ENCODE results near the gene AEBP1. TPM values are rescaled to one million over a fixed set of nuclear protein-coding genes. Genes with fewer than 3 reads are reported as not detected.

AEBP1 gene
- total and polyA plus RNA-seq, 2 donors (not counting 1 experiment from before 2014, with no cell fraction given) = 44.4 to 133 TPM

- H2AFZ ChIP-seq (ENCODE audit: low read length) = no peak overlapping the region
- TF ChIP-seq EZH2 (IDR thresholded peaks at IDR 0.05; ENCODE audit: low read length, missing control alignments) (no peak), CTCF (conservative IDR thresholded peaks at IDR 0.05 in 1 of 2, IDR thresholded peaks at IDR 0.05 in 1 of 2; ENCODE audit: low read depth in 1 of 2, low read length in 2 of 2) (no peak)
- no peak overlapping the region for H3K4me2 ChIP-seq (ENCODE audit: extremely low read depth, insufficient read depth, low read length)
- no peaks in the 10 kb centered on the region for H3K27me3 ChIP-seq (ENCODE audit: control insufficient read depth, insufficient read depth, low read length)
- H3K4me3 ChIP-seq (replicated peaks in 1 of 4; ENCODE audit: control extremely low read depth in 1 of 4, insufficient read depth in 1 of 4, low read depth in 3 of 4, low read length in 4 of 4) = no peak overlapping the region
- no peak overlapping the region for H3K27ac ChIP-seq (ENCODE audit: insufficient read depth, low read length)
- no peaks in the 10 kb centered on the region for H3K9me3 ChIP-seq (ENCODE audit: control insufficient read depth, insufficient read depth, low read depth, low read length)
- H3K79me2 ChIP-seq (ENCODE audit: control insufficient read depth, insufficient read depth, low read length) = peaks cover 6% of the 10 kb centered on the region
- peaks cover 12% of the 10 kb centered on the region for H3K4me1 ChIP-seq (ENCODE audit: control insufficient read depth, extremely low read depth, insufficient read depth, low read length)
- peaks cover 11% of the 10 kb centered on the region for H3K36me3 ChIP-seq (ENCODE audit: control insufficient read depth, insufficient read depth, low read length)
- H3K9ac ChIP-seq (ENCODE audit: insufficient read depth, low read length) = no peak overlapping the region
- H4K20me1 ChIP-seq (ENCODE audit: control insufficient read depth, extremely low read depth, insufficient read depth, low read length) = no peaks in the 10 kb centered on the region
- DNase-seq (ENCODE audit: low read depth in 2 of 2) = no peak
These were observed 20.3 kb upstream of the AEBP1 start for GRCh38 chr7:44083796-44084195.

GRCh38 chr7:44084701-44085100 lies 19.4 kb upstream of the AEBP1 start:
- Histone ChIP-seq H3K36me3 (ENCODE audit: control insufficient read depth, insufficient read depth, low read length) (peaks cover 3% of the 10 kb centered on the region), H3K9ac (ENCODE audit: insufficient read depth, low read length) (no peak overlapping the region), H3K4me1 (ENCODE audit: control insufficient read depth, extremely low read depth, insufficient read depth, low read length) (peaks cover 14% of the 10 kb centered on the region), H3K79me2 (ENCODE audit: control insufficient read depth, insufficient read depth, low read length) (peaks cover 6% of the 10 kb centered on the region), H3K4me2 (ENCODE audit: extremely low read depth, insufficient read depth, low read length) (no peak overlapping the region), H3K9me3 (ENCODE audit: control insufficient read depth, insufficient read depth, low read depth, low read length) (no peaks in the 10 kb centered on the region), H4K20me1 (ENCODE audit: control insufficient read depth, extremely low read depth, insufficient read depth, low read length) (no peaks in the 10 kb centered on the region), H2AFZ (ENCODE audit: low read length) (no peak overlapping the region), H3K27me3 (ENCODE audit: control insufficient read depth, insufficient read depth, low read length) (no peaks in the 10 kb centered on the region), H3K4me3 (replicated peaks in 1 of 4; ENCODE audit: control extremely low read depth in 1 of 4, insufficient read depth in 1 of 4, low read depth in 3 of 4, low read length in 4 of 4) (no peak overlapping the region), H3K27ac (ENCODE audit: insufficient read depth, low read length) (no peak overlapping the region)
- TF ChIP-seq EZH2 (IDR thresholded peaks at IDR 0.05; ENCODE audit: low read length, missing control alignments) (no peak), CTCF (conservative IDR thresholded peaks at IDR 0.05 in 1 of 2, IDR thresholded peaks at IDR 0.05 in 1 of 2; ENCODE audit: low read depth in 1 of 2, low read length in 2 of 2) (no peak)
- DNase-seq (ENCODE audit: low read depth in 2 of 2) = peak in 1 of 2 donors; percentile 52

- Histone ChIP-seq H4K20me1 (ENCODE audit: control insufficient read depth, extremely low read depth, insufficient read depth, low read length) (no peaks in the 10 kb centered on the region), H2AFZ (ENCODE audit: low read length) (no peak overlapping the region), H3K9me3 (ENCODE audit: control insufficient read depth, insufficient read depth, low read depth, low read length) (no peaks in the 10 kb centered on the region), H3K4me1 (ENCODE audit: control insufficient read depth, extremely low read depth, insufficient read depth, low read length) (peaks cover 14% of the 10 kb centered on the region), H3K9ac (ENCODE audit: insufficient read depth, low read length) (no peak overlapping the region), H3K27ac (ENCODE audit: insufficient read depth, low read length) (peak overlapping the region; percentile 35), H3K27me3 (ENCODE audit: control insufficient read depth, insufficient read depth, low read length) (no peaks in the 10 kb centered on the region), H3K36me3 (ENCODE audit: control insufficient read depth, insufficient read depth, low read length) (no peaks in the 10 kb centered on the region), H3K4me3 (replicated peaks in 1 of 4; ENCODE audit: control extremely low read depth in 1 of 4, insufficient read depth in 1 of 4, low read depth in 3 of 4, low read length in 4 of 4) (no peak overlapping the region), H3K79me2 (ENCODE audit: control insufficient read depth, insufficient read depth, low read length) (peaks cover 6% of the 10 kb centered on the region), H3K4me2 (ENCODE audit: extremely low read depth, insufficient read depth, low read length) (no peak overlapping the region)
- peak in 1 of 2 donors; percentile 6 for TF ChIP-seq CTCF (conservative IDR thresholded peaks at IDR 0.05 in 1 of 2, IDR thresholded peaks at IDR 0.05 in 1 of 2; ENCODE audit: low read depth in 1 of 2, low read length in 2 of 2)
- TF ChIP-seq EZH2 (IDR thresholded peaks at IDR 0.05; ENCODE audit: low read length, missing control alignments) = no peak
- DNase-seq (ENCODE audit: low read depth in 2 of 2) = no peak
These were observed 18.6 kb upstream of the AEBP1 start for GRCh38 chr7:44085546-44085945.

Data from fibroblast of lung (primary cell).